ENCODE measurements around the gene KRT81.

- TF ChIP-seq, protein P1, sequence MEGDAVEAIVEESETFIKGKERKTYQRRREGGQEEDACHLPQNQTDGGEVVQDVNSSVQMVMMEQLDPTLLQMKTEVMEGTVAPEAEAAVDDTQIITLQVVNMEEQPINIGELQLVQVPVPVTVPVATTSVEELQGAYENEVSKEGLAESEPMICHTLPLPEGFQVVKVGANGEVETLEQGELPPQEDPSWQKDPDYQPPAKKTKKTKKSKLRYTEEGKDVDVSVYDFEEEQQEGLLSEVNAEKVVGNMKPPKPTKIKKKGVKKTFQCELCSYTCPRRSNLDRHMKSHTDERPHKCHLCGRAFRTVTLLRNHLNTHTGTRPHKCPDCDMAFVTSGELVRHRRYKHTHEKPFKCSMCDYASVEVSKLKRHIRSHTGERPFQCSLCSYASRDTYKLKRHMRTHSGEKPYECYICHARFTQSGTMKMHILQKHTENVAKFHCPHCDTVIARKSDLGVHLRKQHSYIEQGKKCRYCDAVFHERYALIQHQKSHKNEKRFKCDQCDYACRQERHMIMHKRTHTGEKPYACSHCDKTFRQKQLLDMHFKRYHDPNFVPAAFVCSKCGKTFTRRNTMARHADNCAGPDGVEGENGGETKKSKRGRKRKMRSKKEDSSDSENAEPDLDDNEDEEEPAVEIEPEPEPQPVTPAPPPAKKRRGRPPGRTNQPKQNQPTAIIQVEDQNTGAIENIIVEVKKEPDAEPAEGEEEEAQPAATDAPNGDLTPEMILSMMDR (IDR thresholded peaks at IDR 0.05; ENCODE audit: poor library complexity, severe bottlenecking): no peak
- TF ChIP-seq POLR2AphosphoS5 (IDR thresholded peaks at IDR 0.05) (no peak), MXI1 (conservative IDR thresholded peaks at IDR 0.05; ENCODE audit: poor library complexity, severe bottlenecking) (no peak)
These were observed 2.6 kb upstream of the KRT81 start for GRCh38 chr12:52293926-52294325.
